B cell (primary cell): ENCODE results near the gene TLNRD1. TPM values are rescaled to one million over a fixed set of nuclear protein-coding genes. Genes with fewer than 3 reads are reported as not detected.

Experiments
- ATAC-seq: fragments of 200-7000 bp; cut with Tn5 transposase; one replicate; pipeline ENCODE4 v1.10.0; 2021; ENCODE audit warnings: low read depth, mild to moderate bottlenecking, moderate number of reproducible peaks, moderate library complexity
- CTCF ChIA-PET: fragments of 350-600 bp; sonication (Branson Sonifier 250); formaldehyde crosslinking; loops from one replicate; lab custom pipeline; 2021; ENCODE audit warnings: antibody characterized with exemption, inconsistent platforms; lab: Charles Lee
- POLR2A ChIA-PET: fragments of 350-600 bp; sonication (Branson Sonifier 250); formaldehyde crosslinking; loops from one replicate; lab custom pipeline; 2021; ENCODE audit warnings: antibody characterized with exemption; lab: Charles Lee
- DNase-seq: peaks from one replicate; pipeline ENCODE4 v3.0.0; 2013
- H2AFZ ChIP-seq: 2 replicates; pipeline ENCODE4 v1.6.1; 2012; ENCODE audit warnings: mild to moderate bottlenecking, low read depth, low read length; ENCODE audit not compliant: insufficient read depth, poor library complexity, severe bottlenecking
- H3K27ac ChIP-seq, 2 donors: 1 replicate in 1 of 2; 2 replicates in 1 of 2; pipeline ENCODE4 v1.5.1; 2012 to 2013; ENCODE audit warnings: low read length in 2 of 2, mild to moderate bottlenecking in 2 of 2, moderate library complexity in 1 of 2
- H3K27me3 ChIP-seq, 4 experiments: fragments of 200-600 bp in 1 of 4; sonication (generic) in 1 of 4; replicated peaks in 1 of 4; 1 replicate in 2 of 4; 2 replicates in 2 of 4; pipeline versions ENCODE4 v1.6.1 to v1.7.0; 2013 to 2016; ENCODE audit warnings: low read length in 3 of 4, mild to moderate bottlenecking in 2 of 4, mixed read lengths in 1 of 4, moderate library complexity in 1 of 4; ENCODE audit not compliant: insufficient read depth in 4 of 4, control insufficient read depth in 3 of 4; ENCODE audit errors: control extremely low read depth in 1 of 4
- H3K36me3 ChIP-seq, 2 experiments: replicated peaks in 1 of 2; 1 replicate in 1 of 2; 2 replicates in 1 of 2; pipeline versions ENCODE4 v1.6.1 to v1.7.1; 2013; ENCODE audit warnings: low read length in 1 of 2; ENCODE audit not compliant: insufficient read depth in 2 of 2, control insufficient read depth in 1 of 2; ENCODE audit errors: control extremely low read depth in 1 of 2, extremely low read depth in 1 of 2
- H3K4me1 ChIP-seq, 2 donors: fragments of 200-600 bp in 1 of 2; sonication (generic) in 1 of 2; 1 replicate in 1 of 2; 2 replicates in 1 of 2; pipeline versions ENCODE4 v1.5.1 to v1.6.1; 2013 to 2017; ENCODE audit warnings: low read length in 2 of 2; ENCODE audit not compliant: control insufficient read depth in 2 of 2, insufficient read depth in 2 of 2
- H3K4me2 ChIP-seq: replicated peaks from 2 replicates; pipeline ENCODE3; 2012; ENCODE audit warnings: mild to moderate bottlenecking, low read depth, low read length; ENCODE audit not compliant: poor library complexity, severe bottlenecking
- H3K4me3 ChIP-seq, 5 experiments: fragments of 200-600 bp in 1 of 5; sonication (generic) in 1 of 5; 1 replicate in 3 of 5; 2 replicates in 2 of 5; pipeline versions ENCODE4 v1.5.1 to v1.7.0; 2011 to 2016; ENCODE audit warnings: low read length in 4 of 5, mild to moderate bottlenecking in 4 of 5, low read depth in 2 of 5, control low read depth in 1 of 5, moderate library complexity in 1 of 5; ENCODE audit not compliant: insufficient read depth in 1 of 5; ENCODE audit errors: control extremely low read depth in 1 of 5, extremely low read depth in 1 of 5
- H3K79me2 ChIP-seq: fragments of 200-600 bp; sonication (generic); one replicate; pipeline ENCODE4 v1.6.0; 2016; ENCODE audit warnings: low read length; ENCODE audit not compliant: control insufficient read depth, insufficient read depth
- H3K9ac ChIP-seq: fragments of 200-600 bp; sonication (generic); 2 replicates; pipeline ENCODE4 v1.6.1; 2017; ENCODE audit warnings: mild to moderate bottlenecking, low read length, moderate library complexity
- H3K9me3 ChIP-seq, 3 donors: one replicate each; pipeline versions ENCODE4 v1.6.1 to v1.7.1; 2013; ENCODE audit warnings: low read length in 2 of 3; ENCODE audit not compliant: control insufficient read depth in 2 of 3, insufficient read depth in 1 of 3; ENCODE audit errors: control extremely low read depth in 1 of 3
- H4K20me1 ChIP-seq: 2 replicates; pipeline ENCODE4 v1.6.0; 2012; ENCODE audit warnings: mild to moderate bottlenecking, low read length; ENCODE audit not compliant: insufficient read depth, control insufficient read depth, poor library complexity, severe bottlenecking
- H3K27ac Mint-ChIP-seq: one replicate; pipeline ENCODE4 v1.8.0; 2021; ENCODE audit warnings: mixed read lengths
- H3K27me3 Mint-ChIP-seq: one replicate; pipeline ENCODE4 v1.8.0; 2021; ENCODE audit warnings: mixed read lengths
- H3K4me1 Mint-ChIP-seq: one replicate; pipeline ENCODE4 v1.8.0; 2021; ENCODE audit warnings: mixed read lengths
- H3K4me3 Mint-ChIP-seq: one replicate; pipeline ENCODE4 v1.8.0; 2021; ENCODE audit warnings: mixed read lengths
- H3K9me3 Mint-ChIP-seq: one replicate; pipeline ENCODE4 v1.8.0; 2022; ENCODE audit warnings: mixed read lengths; ENCODE audit not compliant: insufficient read depth
- CTCF ChIP-seq: fragments of 200-600 bp; IDR thresholded peaks from one replicate; pipeline ENCODE4 v1.8.0; 2022; ENCODE audit warnings: antibody characterized with exemption, mild to moderate bottlenecking
- EZH2 ChIP-seq: IDR thresholded peaks from 2 replicates; pipeline ENCODE4 v1.6.1; 2012; ENCODE audit warnings: borderline replicate concordance, low read depth, mild to moderate bottlenecking, moderate library complexity, low read length; ENCODE audit not compliant: insufficient read depth, poor library complexity, severe bottlenecking
- WGBS: methylation state at CpG from one replicate; pipeline ENCODE4 v1.1.5; 2013; ENCODE audit warnings: missing lambda C conversion rate; ENCODE audit not compliant: insufficient coverage; 5-methylcytosine and 5-hydroxymethylcytosine counted together
- intact Hi-C: fragments of 100-400 bp; cut with micrococcal nuclease; formaldehyde crosslinking; loops from one replicate; pipeline ENCODE4 v1.10.0; 2022
- polyA plus RNA-seq: library from polyadenylated mRNA; depleted of rRNA; stranded (reverse); fragments of >200 nt; gene quantifications from 2 replicates; pipeline ENCODE4 v1.2.3, GENCODE V29; 2012
- total RNA-seq, 2 donors: library from RNA; stranded (reverse); fragments of 120-200 nt in 1 of 2; gene quantifications; 1 replicate in 1 of 2; 2 replicates in 1 of 2; pipeline versions ENCODE4 v1.2.3 to v1.2.4, GENCODE V29; 2013 to 2022

TLNRD1 gene
- total and polyA plus RNA-seq, 2 donors (not counting 1 experiment from before 2014, with no cell fraction given) = 11.4 to 26.7 TPM

DNA sequence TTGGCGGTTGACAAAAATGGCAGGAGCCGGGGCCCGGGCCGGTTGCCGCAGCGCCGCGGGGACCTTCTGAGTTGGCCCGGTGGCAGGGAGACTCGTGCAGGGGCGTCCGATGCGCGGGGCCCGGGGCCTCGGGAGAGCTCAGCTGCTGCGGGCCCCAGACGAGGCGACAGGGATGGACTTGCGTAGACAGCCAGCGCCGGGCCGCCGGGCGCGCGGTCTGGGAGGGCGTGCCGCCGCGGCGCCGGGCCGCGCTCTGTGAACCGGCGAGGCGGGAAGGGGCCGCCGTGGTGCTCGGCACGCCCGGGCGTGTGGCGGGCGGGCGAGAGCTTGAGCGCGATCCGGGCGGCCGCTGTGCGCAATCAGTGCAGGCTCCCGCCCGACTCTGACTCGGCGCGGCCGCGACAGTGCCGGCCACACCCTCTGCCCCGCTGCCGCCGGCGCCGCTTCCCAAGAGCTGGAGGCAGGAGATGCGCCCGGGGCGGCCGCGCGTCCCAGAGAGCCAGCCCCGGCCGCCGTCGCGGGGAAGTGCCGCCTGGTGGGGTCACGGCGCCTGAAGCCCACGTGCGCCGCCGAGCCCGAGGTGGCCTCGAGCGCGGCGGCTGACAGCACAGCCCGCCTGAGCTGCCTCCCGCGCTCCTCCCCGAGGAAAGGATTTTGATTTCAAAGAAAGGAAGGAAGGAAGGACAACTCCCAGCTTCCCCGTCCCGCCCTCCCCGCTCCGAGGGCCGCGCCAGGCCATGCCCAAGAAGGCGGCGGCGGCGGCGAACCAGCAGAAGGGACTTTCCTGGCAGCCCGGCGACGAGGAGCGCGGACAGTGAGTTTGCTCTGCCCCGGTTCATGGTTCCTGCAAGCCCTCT, 657 bp downstream of the TLNRD1 start:
- CTCF ChIA-PET = interaction anchor here (0.6 to 2.2 kb wide), 6 partner anchors 11 to 267 kb away, joined by 3 to 9 read pairs (median 4); no protein-coding TSS in a partner anchor

More for the DNA sequence above, 657 bp downstream of the TLNRD1 start:
- peak overlapping the region; percentile 99 for H3K27ac Mint-ChIP-seq
- DNase-seq (peak; percentile 83), ATAC-seq (peak; percentile 37)
- no peaks in the 10 kb centered on the region for H3K27me3 Mint-ChIP-seq
- H3K4me3 Mint-ChIP-seq = peak overlapping the region; percentile 98
- H3K79me2 ChIP-seq = peaks cover 46% of the 10 kb centered on the region
- peaks cover 0 to 13% of the 10 kb centered on the region in 2 experiments for H3K36me3 ChIP-seq
- POLR2A ChIA-PET = interaction anchor here (0.6 to 2.5 kb wide), 8 partner anchors 10 to 323 kb away, joined by 3 to 15 read pairs (median 4); partner anchors contain the start of gene STARD5
- H3K4me3 ChIP-seq = peak overlapping the region in 4 of 5 experiments; percentile 71 to 94 (median 81)
- TF ChIP-seq CTCF (no peak), EZH2 (no peak)
- peak overlapping the region; percentile 96 for H3K9ac ChIP-seq
- H3K4me1 Mint-ChIP-seq = peaks cover 48% of the 10 kb centered on the region
- peaks cover 0 to under 1% (median under 1%) of the 10 kb centered on the region in 3 donors for H3K9me3 ChIP-seq
- peak overlapping the region; percentile 84 for H2AFZ ChIP-seq
- no peaks in the 10 kb centered on the region for H3K27me3 ChIP-seq
- H3K4me2 ChIP-seq = peak overlapping the region; percentile 84
- peaks cover 36 to 39% of the 10 kb centered on the region in 2 donors for H3K4me1 ChIP-seq
- WGBS = under 1% methylated on average over 110 of the region's 110 CpGs
- peak overlapping the region; percentile 81 to 94 for H3K27ac ChIP-seq
- intact Hi-C loops = loop anchor here (1.0 to 10.0 kb wide), 3 partner anchors 31 to 1263 kb away; partner anchors contain the start of genes EFL1 and SAXO2
- H3K9me3 Mint-ChIP-seq = no peaks in the 10 kb centered on the region
- peaks cover 42% of the 10 kb centered on the region for H4K20me1 ChIP-seq
